ENCODE results near the gene ABLIM3. TPM values are rescaled to one million over a fixed set of nuclear protein-coding genes. Genes with fewer than 3 reads are reported as not detected.

Gene ABLIM3
- polyA plus RNA-seq, 1 donor (not counting 4 experiments of a cell fraction or from before 2014, with no cell fraction given) = 7.9 TPM

- TF ChIP-seq CTCF (optimal IDR thresholded peaks at IDR 0.05 in 1 of 3, IDR thresholded peaks at IDR 0.05 in 1 of 3, conservative IDR thresholded peaks at IDR 0.05 in 1 of 3; ENCODE audit: extremely low read depth in 1 of 3, insufficient read depth in 2 of 3, low read length in 3 of 3) = peak in 2 of 3 experiments; percentile 42 to 70
- no peak for TF ChIP-seq EZH2 (IDR thresholded peaks at IDR 0.05; ENCODE audit: low read length)
- Histone ChIP-seq H3K27me3 (ENCODE audit: control insufficient read depth, extremely low read depth, insufficient read depth, low read length) (no peaks in the 10 kb centered on the region), H3K79me2 (ENCODE audit: control insufficient read depth, insufficient read depth, low read length) (no peaks in the 10 kb centered on the region), H3K4me3 (ENCODE audit: control insufficient read depth in 2 of 3, extremely low read depth in 1 of 3, insufficient read depth in 2 of 3, low read depth in 1 of 3, low read length in 3 of 3) (no peak overlapping the region), H3K4me1 (ENCODE audit: control insufficient read depth, extremely low read depth, insufficient read depth, low read length) (peaks cover 7% of the 10 kb centered on the region), H3K4me2 (ENCODE audit: control insufficient read depth, extremely low read depth, insufficient read depth, low read depth, low read length) (no peak overlapping the region), H2AFZ (ENCODE audit: control insufficient read depth, low read length) (no peak overlapping the region), H3K9me3 (ENCODE audit: control insufficient read depth, low read depth, low read length) (peaks cover 2% of the 10 kb centered on the region), H3K36me3 (ENCODE audit: control insufficient read depth in 2 of 2, extremely low read depth in 1 of 2, insufficient read depth in 2 of 2, low read length in 2 of 2) (no peaks in the 10 kb centered on the region), H3K9me1 (ENCODE audit: control insufficient read depth, extremely low read depth, insufficient read depth, low read length) (no peaks in the 10 kb centered on the region), H3K9ac (ENCODE audit: control insufficient read depth, extremely low read depth, insufficient read depth, low read length) (no peak overlapping the region), H4K20me1 (ENCODE audit: control insufficient read depth, extremely low read depth, insufficient read depth, low read length) (no peaks in the 10 kb centered on the region), H3K27ac (ENCODE audit: control insufficient read depth, insufficient read depth, low read length) (no peak overlapping the region)
- dilution Hi-C loops (cut with MboI; ENCODE audit: extremely low pct_ligation_motif_present, low sequenced_read_pairs) = no loop called here
- no peak for DNase-seq (ENCODE audit: low read depth, low spot score)
- peak; percentile 58 for FAIRE-seq
Observed at GRCh38 chr5:149268928-149269557, 127.8 kb downstream of the ABLIM3 start.

GRCh38 chr5:149271195-149271715, 130.0 kb downstream of the ABLIM3 start:
- peak overlapping the region; percentile 92 for H2AFZ ChIP-seq (ENCODE audit: control insufficient read depth, low read length)
- FAIRE-seq (no peak), DNase-seq (ENCODE audit: low read depth, low spot score) (no peak)
- peaks cover 2% of the 10 kb centered on the region for H3K9me3 ChIP-seq (ENCODE audit: control insufficient read depth, low read depth, low read length)
- peaks cover 7% of the 10 kb centered on the region for H3K4me1 ChIP-seq (ENCODE audit: control insufficient read depth, extremely low read depth, insufficient read depth, low read length)
- H3K79me2 ChIP-seq (ENCODE audit: control insufficient read depth, insufficient read depth, low read length) = no peaks in the 10 kb centered on the region
- H3K27ac ChIP-seq (ENCODE audit: control insufficient read depth, insufficient read depth, low read length) = peak overlapping the region; percentile 52
- no peaks in the 10 kb centered on the region for H3K27me3 ChIP-seq (ENCODE audit: control insufficient read depth, extremely low read depth, insufficient read depth, low read length)
- no peaks in the 10 kb centered on the region for H3K36me3 ChIP-seq (ENCODE audit: control insufficient read depth in 2 of 2, extremely low read depth in 1 of 2, insufficient read depth in 2 of 2, low read length in 2 of 2)
- H3K4me2 ChIP-seq (ENCODE audit: control insufficient read depth, extremely low read depth, insufficient read depth, low read depth, low read length) = peak overlapping the region; percentile 79
- peak overlapping the region; percentile 61 to 78 (median 72) for H3K4me3 ChIP-seq (ENCODE audit: control insufficient read depth in 2 of 3, extremely low read depth in 1 of 3, insufficient read depth in 2 of 3, low read depth in 1 of 3, low read length in 3 of 3)
- peak overlapping the region; percentile 78 for H3K9ac ChIP-seq (ENCODE audit: control insufficient read depth, extremely low read depth, insufficient read depth, low read length)
- TF ChIP-seq CTCF (optimal IDR thresholded peaks at IDR 0.05 in 1 of 3, IDR thresholded peaks at IDR 0.05 in 1 of 3, conservative IDR thresholded peaks at IDR 0.05 in 1 of 3; ENCODE audit: extremely low read depth in 1 of 3, insufficient read depth in 2 of 3, low read length in 3 of 3) (no peak), EZH2 (IDR thresholded peaks at IDR 0.05; ENCODE audit: low read length) (no peak)
- no peaks in the 10 kb centered on the region for H3K9me1 ChIP-seq (ENCODE audit: control insufficient read depth, extremely low read depth, insufficient read depth, low read length)
- H4K20me1 ChIP-seq (ENCODE audit: control insufficient read depth, extremely low read depth, insufficient read depth, low read length) = no peaks in the 10 kb centered on the region
- dilution Hi-C loops (cut with MboI; ENCODE audit: extremely low pct_ligation_motif_present, low sequenced_read_pairs) = no loop called here
